Nephron progenitor cell (in vitro differentiated cells): Measurements from ENCODE around the gene RAPGEF4.

Experiments used
- DNase-seq: peaks from one replicate; pipeline ENCODE4 v3.0.0; 2021
- H3K27ac Mint-ChIP-seq: 2 replicates; pipeline ENCODE4 v1.8.0; 2021; ENCODE audit warnings: mild to moderate bottlenecking, moderate library complexity, mixed read lengths
- H3K27me3 Mint-ChIP-seq: 2 replicates; pipeline ENCODE4 v1.8.0; 2021; ENCODE audit warnings: mild to moderate bottlenecking, low read depth, mixed read lengths; ENCODE audit not compliant: poor library complexity
- H3K36me3 Mint-ChIP-seq: 2 replicates; pipeline ENCODE4 v1.8.0; 2021; ENCODE audit warnings: low read depth, mixed read lengths
- H3K4me1 Mint-ChIP-seq: 2 replicates; pipeline ENCODE4 v1.8.0; 2021; ENCODE audit warnings: mixed read lengths
- H3K4me3 Mint-ChIP-seq: 2 replicates; pipeline ENCODE4 v1.8.0; 2021; ENCODE audit warnings: mild to moderate bottlenecking, moderate library complexity, mixed read lengths
- H3K9me3 Mint-ChIP-seq: 2 replicates; pipeline ENCODE4 v1.8.0; 2021; ENCODE audit warnings: mild to moderate bottlenecking, moderate library complexity, mixed read lengths
- TF ChIP-seq, protein P1 (sequence below): fragments of 200-600 bp; sonication (generic); IDR thresholded peaks from 2 replicates; pipeline ENCODE4 v1.5.0; 2021; ENCODE audit warnings: antibody characterized with exemption

RAPGEF4 gene

DNA sequence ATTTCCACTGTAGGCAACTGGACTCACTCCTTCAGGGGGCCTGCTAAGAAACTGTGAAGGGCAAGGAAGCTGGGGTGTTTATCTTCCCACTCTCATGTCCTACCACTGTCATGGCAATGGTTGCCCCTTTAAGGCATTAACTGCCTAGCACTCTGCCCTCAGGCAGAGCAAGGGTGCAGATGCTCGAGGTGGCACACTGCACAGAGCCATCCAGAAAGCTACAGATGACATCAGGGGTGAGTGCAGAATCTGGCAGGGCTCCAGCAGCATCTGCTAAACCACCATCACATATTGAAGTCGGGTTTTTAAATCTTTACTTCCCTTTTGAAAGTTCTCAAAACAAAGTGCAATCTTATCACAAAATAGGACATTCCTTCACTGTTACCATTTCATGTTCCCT is 75.4 kb downstream of the RAPGEF4 start:
- TF ChIP-seq, protein P1, sequence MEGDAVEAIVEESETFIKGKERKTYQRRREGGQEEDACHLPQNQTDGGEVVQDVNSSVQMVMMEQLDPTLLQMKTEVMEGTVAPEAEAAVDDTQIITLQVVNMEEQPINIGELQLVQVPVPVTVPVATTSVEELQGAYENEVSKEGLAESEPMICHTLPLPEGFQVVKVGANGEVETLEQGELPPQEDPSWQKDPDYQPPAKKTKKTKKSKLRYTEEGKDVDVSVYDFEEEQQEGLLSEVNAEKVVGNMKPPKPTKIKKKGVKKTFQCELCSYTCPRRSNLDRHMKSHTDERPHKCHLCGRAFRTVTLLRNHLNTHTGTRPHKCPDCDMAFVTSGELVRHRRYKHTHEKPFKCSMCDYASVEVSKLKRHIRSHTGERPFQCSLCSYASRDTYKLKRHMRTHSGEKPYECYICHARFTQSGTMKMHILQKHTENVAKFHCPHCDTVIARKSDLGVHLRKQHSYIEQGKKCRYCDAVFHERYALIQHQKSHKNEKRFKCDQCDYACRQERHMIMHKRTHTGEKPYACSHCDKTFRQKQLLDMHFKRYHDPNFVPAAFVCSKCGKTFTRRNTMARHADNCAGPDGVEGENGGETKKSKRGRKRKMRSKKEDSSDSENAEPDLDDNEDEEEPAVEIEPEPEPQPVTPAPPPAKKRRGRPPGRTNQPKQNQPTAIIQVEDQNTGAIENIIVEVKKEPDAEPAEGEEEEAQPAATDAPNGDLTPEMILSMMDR: no peak
- DNase-seq: no peak
- Mint-ChIP-seq H3K4me3 (no peak overlapping the region), H3K27ac (no peak overlapping the region), H3K4me1 (peaks cover 12% of the 10 kb centered on the region), H3K9me3 (no peaks in the 10 kb centered on the region), H3K36me3 (no peaks in the 10 kb centered on the region), H3K27me3 (peaks cover 16% of the 10 kb centered on the region)

GRCh38 chr2:172812158-172812744 is 76.6 kb downstream of the RAPGEF4 start:
- H3K27me3 Mint-ChIP-seq: peaks cover 16% of the 10 kb centered on the region
- H3K4me1 Mint-ChIP-seq: peaks cover 4% of the 10 kb centered on the region
- H3K27ac Mint-ChIP-seq: no peak overlapping the region
- H3K36me3 Mint-ChIP-seq: no peaks in the 10 kb centered on the region
- TF ChIP-seq, protein P1: no peak
- no peaks in the 10 kb centered on the region for H3K9me3 Mint-ChIP-seq
- no peak for DNase-seq
- no peak overlapping the region for H3K4me3 Mint-ChIP-seq

DNA sequence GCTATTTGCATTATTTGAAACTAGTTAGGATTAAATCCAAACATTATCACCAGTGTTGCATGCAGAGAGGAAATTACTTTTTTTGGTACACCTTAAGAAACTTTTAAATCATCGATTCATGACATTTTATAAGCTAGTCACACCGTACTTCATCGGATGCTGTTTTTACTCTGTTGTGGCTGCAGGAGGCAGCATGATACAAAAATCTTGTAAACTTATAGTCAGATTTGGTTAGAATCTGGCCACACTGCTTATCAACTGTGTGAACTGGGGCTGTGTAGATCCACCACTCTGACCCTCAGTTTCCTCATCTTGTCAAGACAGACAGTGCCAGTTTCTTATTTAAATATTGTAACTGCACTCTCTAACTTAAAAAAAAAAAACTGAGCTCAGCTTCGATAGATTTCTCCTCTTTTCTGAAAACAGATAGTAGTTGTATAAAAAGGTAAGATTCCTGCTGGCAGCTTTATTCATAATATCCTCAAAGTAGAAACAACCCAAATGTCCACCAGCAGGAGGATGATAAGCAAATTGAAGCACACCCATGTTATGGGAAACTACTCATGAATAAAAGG is 77.8 kb downstream of the RAPGEF4 start:
- Mint-ChIP-seq H3K4me3 (no peak overlapping the region), H3K36me3 (no peaks in the 10 kb centered on the region), H3K9me3 (no peaks in the 10 kb centered on the region), H3K4me1 (no peaks in the 10 kb centered on the region), H3K27me3 (peaks cover 16% of the 10 kb centered on the region), H3K27ac (no peak overlapping the region)
- TF ChIP-seq, protein P1: peak; percentile 21
- DNase-seq: no peak

DNA sequence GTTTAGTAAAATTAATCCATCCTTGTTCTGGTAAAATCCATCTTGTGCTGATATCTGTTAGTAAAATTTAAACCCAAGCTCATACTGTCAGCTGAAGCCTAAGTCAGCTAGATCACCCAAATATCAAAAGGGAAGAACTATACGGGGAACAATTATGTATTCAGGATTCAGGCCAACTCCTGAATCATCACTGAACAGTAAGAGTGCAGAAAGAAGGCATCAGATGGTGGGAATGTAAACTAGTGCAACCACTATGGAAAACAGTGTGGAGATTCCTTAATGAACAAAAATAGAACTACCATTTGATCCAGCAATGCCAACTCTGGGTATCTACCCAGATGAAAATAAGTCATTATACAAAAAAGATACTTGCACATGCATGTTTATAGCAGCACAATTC is 81.8 kb downstream of the RAPGEF4 start:
- no peak for DNase-seq
- Mint-ChIP-seq H3K36me3 (no peaks in the 10 kb centered on the region), H3K4me1 (peaks cover 7% of the 10 kb centered on the region), H3K9me3 (no peaks in the 10 kb centered on the region), H3K27me3 (no peaks in the 10 kb centered on the region), H3K4me3 (no peak overlapping the region), H3K27ac (no peak overlapping the region)
- TF ChIP-seq, protein P1: no peak

DNA sequence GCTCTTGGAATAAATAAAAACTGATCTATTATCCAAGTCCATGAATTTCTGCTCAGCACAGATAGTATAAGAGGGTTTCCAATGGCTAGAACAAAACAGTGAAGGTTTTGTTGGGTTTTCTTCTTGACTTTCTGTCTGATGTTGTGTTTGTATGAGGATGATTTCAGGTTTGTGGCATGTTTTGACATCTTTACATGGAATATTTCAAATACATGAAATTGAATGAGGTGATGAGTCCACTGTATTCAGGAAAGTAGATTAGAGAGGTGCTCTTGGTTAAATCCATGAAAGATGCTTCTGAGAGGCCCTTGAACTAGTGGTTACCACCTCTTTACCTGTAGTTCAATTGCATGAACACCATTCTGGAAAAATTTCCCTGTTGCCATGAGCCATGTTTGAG is 84.3 kb downstream of the RAPGEF4 start:
- H3K36me3 Mint-ChIP-seq: no peaks in the 10 kb centered on the region
- no peaks in the 10 kb centered on the region for H3K27me3 Mint-ChIP-seq
- no peak overlapping the region for H3K27ac Mint-ChIP-seq
- no peak overlapping the region for H3K4me3 Mint-ChIP-seq
- DNase-seq: no peak
- TF ChIP-seq, protein P1: no peak
- peaks cover 22% of the 10 kb centered on the region for H3K4me1 Mint-ChIP-seq
- no peaks in the 10 kb centered on the region for H3K9me3 Mint-ChIP-seq
